Coronary artery (tissue), 2 donors: ENCODE data around the gene UST.

Experiments used
- DNase-seq: peaks from one replicate; pipeline ENCODE4 v3.0.0-alpha.2; 2017; ENCODE audit warnings: low spot score
- H3K27ac ChIP-seq, 2 donors: fragments of 200-600 bp; sonication (generic); one replicate each; pipeline ENCODE4 v1.5.1; 2016 to 2019
- H3K4me3 ChIP-seq: fragments of 200-600 bp; sonication (generic); 2 replicates; pipeline ENCODE4 v1.5.1; 2016; ENCODE audit warnings: mild to moderate bottlenecking, moderate library complexity
- TF ChIP-seq, protein P1 (sequence below): fragments of 200-600 bp; sonication (generic); IDR thresholded peaks from one replicate; pipeline ENCODE4 v1.5.1; 2019; ENCODE audit warnings: antibody characterized with exemption

UST gene

GRCh38 chr6:148768646-148769270, 21.9 kb downstream of the UST start:
- Histone ChIP-seq H3K27ac (no peak overlapping the region), H3K4me3 (no peak overlapping the region)
- DNase-seq, result no peak
- TF ChIP-seq, protein P1, sequence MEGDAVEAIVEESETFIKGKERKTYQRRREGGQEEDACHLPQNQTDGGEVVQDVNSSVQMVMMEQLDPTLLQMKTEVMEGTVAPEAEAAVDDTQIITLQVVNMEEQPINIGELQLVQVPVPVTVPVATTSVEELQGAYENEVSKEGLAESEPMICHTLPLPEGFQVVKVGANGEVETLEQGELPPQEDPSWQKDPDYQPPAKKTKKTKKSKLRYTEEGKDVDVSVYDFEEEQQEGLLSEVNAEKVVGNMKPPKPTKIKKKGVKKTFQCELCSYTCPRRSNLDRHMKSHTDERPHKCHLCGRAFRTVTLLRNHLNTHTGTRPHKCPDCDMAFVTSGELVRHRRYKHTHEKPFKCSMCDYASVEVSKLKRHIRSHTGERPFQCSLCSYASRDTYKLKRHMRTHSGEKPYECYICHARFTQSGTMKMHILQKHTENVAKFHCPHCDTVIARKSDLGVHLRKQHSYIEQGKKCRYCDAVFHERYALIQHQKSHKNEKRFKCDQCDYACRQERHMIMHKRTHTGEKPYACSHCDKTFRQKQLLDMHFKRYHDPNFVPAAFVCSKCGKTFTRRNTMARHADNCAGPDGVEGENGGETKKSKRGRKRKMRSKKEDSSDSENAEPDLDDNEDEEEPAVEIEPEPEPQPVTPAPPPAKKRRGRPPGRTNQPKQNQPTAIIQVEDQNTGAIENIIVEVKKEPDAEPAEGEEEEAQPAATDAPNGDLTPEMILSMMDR, result no peak

- Histone ChIP-seq H3K27ac (no peak overlapping the region), H3K4me3 (no peak overlapping the region)
- DNase-seq, result no peak
- TF ChIP-seq, protein P1, result no peak
These were observed 22.6 kb downstream of the UST start for GRCh38 chr6:148769304-148769968.

- TF ChIP-seq, protein P1, result no peak
- DNase-seq, result no peak
- no peak overlapping the region for H3K4me3 ChIP-seq
- H3K27ac ChIP-seq, result no peak overlapping the region
These were observed 23.8 kb downstream of the UST start for GRCh38 chr6:148770408-148771211.

- Histone ChIP-seq H3K4me3 (no peak overlapping the region), H3K27ac (no peak overlapping the region)
- TF ChIP-seq, protein P1, result no peak
- no peak for DNase-seq
These were observed 24.4 kb downstream of the UST start for GRCh38 chr6:148771212-148771601.

- TF ChIP-seq, protein P1, result no peak
- Histone ChIP-seq H3K4me3 (no peak overlapping the region), H3K27ac (no peak overlapping the region)
- no peak for DNase-seq
These were observed 25.2 kb downstream of the UST start for GRCh38 chr6:148771896-148772554.

GRCh38 chr6:148775161-148775560, 28.3 kb downstream of the UST start:
- Histone ChIP-seq H3K27ac (no peak overlapping the region), H3K4me3 (no peak overlapping the region)
- DNase-seq, result no peak
- TF ChIP-seq, protein P1, result no peak
